ENCODE data around the gene MAFF. TPM values are rescaled to one million over a fixed set of nuclear protein-coding genes. Genes with fewer than 3 reads are reported as not detected.

MAFF gene
- total and polyA plus RNA-seq, 9 of the 15 experiments (the other 6 are each of a cell fraction or from before 2014, with no cell fraction given), result 0.51 to 8.0 (median 5.4) TPM

DNA sequence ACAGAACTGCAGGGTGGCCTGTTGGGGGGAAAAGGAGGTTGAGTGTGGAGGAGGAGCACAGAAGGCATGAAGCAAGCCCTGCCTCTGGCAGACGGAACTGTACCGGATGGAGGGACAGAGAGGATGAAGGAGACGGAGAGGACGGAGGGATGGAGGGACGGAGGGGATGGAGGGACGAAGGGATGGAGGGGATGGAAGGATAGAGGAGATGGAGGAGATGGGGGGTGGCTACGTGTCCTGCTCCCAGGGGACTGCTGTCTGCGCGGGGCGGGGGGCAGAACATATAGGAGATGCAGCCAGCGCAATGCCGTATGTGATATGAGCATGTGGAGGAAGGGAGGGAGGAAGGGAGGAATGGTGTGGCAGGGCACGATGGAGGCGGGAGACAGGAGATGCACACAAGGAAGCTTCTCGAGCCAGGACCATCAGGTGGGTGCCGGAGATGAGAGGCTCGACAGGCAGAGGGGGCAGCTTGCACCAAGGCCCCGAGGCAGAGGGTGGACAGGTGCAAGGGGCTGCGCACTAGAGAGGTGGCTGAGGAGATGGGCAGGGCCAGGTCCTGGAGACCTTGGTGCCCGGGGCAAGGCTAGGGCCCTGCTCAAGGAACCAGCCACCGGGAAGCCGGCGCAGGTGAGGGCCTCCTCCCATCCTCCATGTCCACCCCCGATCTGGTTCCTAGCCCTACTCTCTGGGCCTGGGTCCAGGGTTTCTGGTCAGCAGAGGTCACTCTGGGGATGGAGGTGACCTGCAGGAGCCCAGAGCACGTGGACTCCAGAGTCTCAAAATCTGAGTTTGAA lies 25.3 kb downstream of the MAFF start:
- Histone ChIP-seq H3K4me2 (ENCODE audit: insufficient read depth, low read length) (no peak overlapping the region), H3K79me2 (ENCODE audit: control insufficient read depth, insufficient read depth, low read length) (no peaks in the 10 kb centered on the region), H3K27ac (ENCODE audit: extremely low read depth, low read depth, low read length) (no peak overlapping the region), H2AFZ (ENCODE audit: low read depth, low read length) (no peak overlapping the region), H3K9me1 (ENCODE audit: control insufficient read depth, insufficient read depth, low read length) (no peaks in the 10 kb centered on the region), H4K20me1 (replicated peaks; ENCODE audit: control insufficient read depth, insufficient read depth, low read length) (no peaks in the 10 kb centered on the region), H3K36me3 (ENCODE audit: control insufficient read depth, insufficient read depth, low read length) (peaks cover 16% of the 10 kb centered on the region; the same call in 2 of the 3 replicates), H3K9me3 (replicated peaks; ENCODE audit: control insufficient read depth, insufficient read depth, low read depth, low read length) (no peaks in the 10 kb centered on the region), H3K9ac (ENCODE audit: insufficient read depth in 1 of 2, low read depth in 2 of 2, low read length in 2 of 2) (no peak overlapping the region), H3K27me3 (ENCODE audit: control insufficient read depth in 2 of 2, insufficient read depth in 2 of 2, low read length in 2 of 2) (no peaks in the 10 kb centered on the region), H3K4me1 (replicated peaks in 1 of 2; ENCODE audit: control insufficient read depth in 2 of 2, insufficient read depth in 2 of 2, low read length in 2 of 2) (no peaks in the 10 kb centered on the region; a peak in 2 of 5 replicates), H3K4me3 (no peak overlapping the region)
- CTCF ChIA-PET (ENCODE audit: low intra/inter-chr PET ratio), result no interaction called here
- no TSS peak for BruUV-seq (replicated peaks)
- FAIRE-seq (no peak), DNase-seq (ENCODE audit: extremely low read depth in 1 of 4, low spot score in 3 of 4) (no peak), ATAC-seq (no peak)
- WGBS (ENCODE audit: insufficient coverage, low coverage, missing lambda C conversion rate), result 90% methylated on average over 14 of the region's 25 CpGs
- POLR2A ChIA-PET, result no interaction called here
- in situ Hi-C loops (cut with MboI) (no loop called here), intact Hi-C loops (cut with micrococcal nuclease) (no loop called here)
- TF ChIP-seq, protein P1, sequence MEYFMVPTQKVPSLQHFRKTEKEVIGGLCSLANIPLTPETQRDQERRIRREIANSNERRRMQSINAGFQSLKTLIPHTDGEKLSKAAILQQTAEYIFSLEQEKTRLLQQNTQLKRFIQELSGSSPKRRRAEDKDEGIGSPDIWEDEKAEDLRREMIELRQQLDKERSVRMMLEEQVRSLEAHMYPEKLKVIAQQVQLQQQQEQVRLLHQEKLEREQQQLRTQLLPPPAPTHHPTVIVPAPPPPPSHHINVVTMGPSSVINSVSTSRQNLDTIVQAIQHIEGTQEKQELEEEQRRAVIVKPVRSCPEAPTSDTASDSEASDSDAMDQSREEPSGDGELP (CRISPR knock-in tag; IDR thresholded peaks at IDR 0.05; ENCODE audit: borderline replicate concordance), result no peak
- TF ChIP-seq, protein P2, sequence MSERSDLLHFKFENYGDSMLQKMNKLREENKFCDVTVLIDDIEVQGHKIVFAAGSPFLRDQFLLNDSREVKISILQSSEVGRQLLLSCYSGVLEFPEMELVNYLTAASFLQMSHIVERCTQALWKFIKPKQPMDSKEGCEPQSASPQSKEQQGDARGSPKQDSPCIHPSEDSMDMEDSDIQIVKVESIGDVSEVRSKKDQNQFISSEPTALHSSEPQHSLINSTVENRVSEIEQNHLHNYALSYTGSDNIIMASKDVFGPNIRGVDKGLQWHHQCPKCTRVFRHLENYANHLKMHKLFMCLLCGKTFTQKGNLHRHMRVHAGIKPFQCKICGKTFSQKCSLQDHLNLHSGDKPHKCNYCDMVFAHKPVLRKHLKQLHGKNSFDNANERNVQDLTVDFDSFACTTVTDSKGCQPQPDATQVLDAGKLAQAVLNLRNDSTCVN (CRISPR knock-in tag; IDR thresholded peaks at IDR 0.05), result no peak
- TF ChIP-seq CREM (IDR thresholded peaks at IDR 0.05; ENCODE audit: low read depth) (no peak), ZNF695 (CRISPR knock-in tag; IDR thresholded peaks at IDR 0.05) (no peak), ZC3H8 (IDR thresholded peaks at IDR 0.05) (no peak), ERF (CRISPR knock-in tag; IDR thresholded peaks at IDR 0.05) (no peak), HDAC6 (IDR thresholded peaks at IDR 0.05; ENCODE audit: low read depth, low read length) (no peak), TARDBP (IDR thresholded peaks at IDR 0.05) (no peak)
- TF ChIP-seq, protein P3, sequence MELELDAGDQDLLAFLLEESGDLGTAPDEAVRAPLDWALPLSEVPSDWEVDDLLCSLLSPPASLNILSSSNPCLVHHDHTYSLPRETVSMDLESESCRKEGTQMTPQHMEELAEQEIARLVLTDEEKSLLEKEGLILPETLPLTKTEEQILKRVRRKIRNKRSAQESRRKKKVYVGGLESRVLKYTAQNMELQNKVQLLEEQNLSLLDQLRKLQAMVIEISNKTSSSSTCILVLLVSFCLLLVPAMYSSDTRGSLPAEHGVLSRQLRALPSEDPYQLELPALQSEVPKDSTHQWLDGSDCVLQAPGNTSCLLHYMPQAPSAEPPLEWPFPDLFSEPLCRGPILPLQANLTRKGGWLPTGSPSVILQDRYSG (tag; conservative IDR thresholded peaks at IDR 0.05; ENCODE audit: low read depth), result no peak
- TF ChIP-seq, protein P4, sequence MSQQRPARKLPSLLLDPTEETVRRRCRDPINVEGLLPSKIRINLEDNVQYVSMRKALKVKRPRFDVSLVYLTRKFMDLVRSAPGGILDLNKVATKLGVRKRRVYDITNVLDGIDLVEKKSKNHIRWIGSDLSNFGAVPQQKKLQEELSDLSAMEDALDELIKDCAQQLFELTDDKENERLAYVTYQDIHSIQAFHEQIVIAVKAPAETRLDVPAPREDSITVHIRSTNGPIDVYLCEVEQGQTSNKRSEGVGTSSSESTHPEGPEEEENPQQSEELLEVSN (IDR thresholded peaks at IDR 0.05; ENCODE audit: borderline replicate concordance in 1 of 2, extremely low read depth in 1 of 2, insufficient read depth in 1 of 2, insufficient read length in 1 of 2, low read depth in 1 of 2, low read length in 1 of 2, poor library complexity in 1 of 2, severe bottlenecking in 1 of 2), result no peak
- TF ChIP-seq, protein P5, sequence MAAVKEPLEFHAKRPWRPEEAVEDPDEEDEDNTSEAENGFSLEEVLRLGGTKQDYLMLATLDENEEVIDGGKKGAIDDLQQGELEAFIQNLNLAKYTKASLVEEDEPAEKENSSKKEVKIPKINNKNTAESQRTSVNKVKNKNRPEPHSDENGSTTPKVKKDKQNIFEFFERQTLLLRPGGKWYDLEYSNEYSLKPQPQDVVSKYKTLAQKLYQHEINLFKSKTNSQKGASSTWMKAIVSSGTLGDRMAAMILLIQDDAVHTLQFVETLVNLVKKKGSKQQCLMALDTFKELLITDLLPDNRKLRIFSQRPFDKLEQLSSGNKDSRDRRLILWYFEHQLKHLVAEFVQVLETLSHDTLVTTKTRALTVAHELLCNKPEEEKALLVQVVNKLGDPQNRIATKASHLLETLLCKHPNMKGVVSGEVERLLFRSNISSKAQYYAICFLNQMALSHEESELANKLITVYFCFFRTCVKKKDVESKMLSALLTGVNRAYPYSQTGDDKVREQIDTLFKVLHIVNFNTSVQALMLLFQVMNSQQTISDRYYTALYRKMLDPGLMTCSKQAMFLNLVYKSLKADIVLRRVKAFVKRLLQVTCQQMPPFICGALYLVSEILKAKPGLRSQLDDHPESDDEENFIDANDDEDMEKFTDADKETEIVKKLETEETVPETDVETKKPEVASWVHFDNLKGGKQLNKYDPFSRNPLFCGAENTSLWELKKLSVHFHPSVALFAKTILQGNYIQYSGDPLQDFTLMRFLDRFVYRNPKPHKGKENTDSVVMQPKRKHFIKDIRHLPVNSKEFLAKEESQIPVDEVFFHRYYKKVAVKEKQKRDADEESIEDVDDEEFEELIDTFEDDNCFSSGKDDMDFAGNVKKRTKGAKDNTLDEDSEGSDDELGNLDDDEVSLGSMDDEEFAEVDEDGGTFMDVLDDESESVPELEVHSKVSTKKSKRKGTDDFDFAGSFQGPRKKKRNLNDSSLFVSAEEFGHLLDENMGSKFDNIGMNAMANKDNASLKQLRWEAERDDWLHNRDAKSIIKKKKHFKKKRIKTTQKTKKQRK (IDR thresholded peaks at IDR 0.05; ENCODE audit: borderline replicate concordance, low read depth, low read length), result no peak
